NCI-H2196 (cell line): Measurements from ENCODE around the gene SAXO2.
"Not testable (repeated sequence)": the region's sequence is repeated elsewhere in the genome, so short reads cannot be mapped to it uniquely, and the experiment has no call there.

Source experiments
- DNase-seq: peaks from one replicate; lab custom pipeline; 2025; ENCODE audit not compliant: unreplicated experiment; lab: John Stamatoyannopoulos, UW

The SAXO2 gene

DNA sequence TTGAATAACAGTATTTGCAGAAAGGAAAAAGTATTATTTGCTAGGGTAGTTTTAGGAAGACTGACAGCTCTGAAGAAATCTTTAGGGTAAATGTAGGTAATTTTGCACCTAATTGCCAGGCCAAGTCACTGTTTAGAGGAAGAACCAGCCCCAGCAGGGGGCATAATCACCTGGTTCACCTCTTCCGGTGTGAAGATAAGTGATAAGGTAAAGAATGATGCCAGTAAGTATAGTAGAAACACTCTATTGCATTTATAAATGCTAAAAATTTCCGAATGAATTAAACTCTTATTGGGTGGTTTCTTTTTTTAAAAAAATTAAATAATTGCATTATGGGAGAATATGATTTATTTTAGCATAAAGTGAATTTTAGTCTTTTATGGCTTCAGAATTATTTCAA, 21.8 kb downstream of the SAXO2 start:
- not testable (repeated sequence) for DNase-seq

DNA sequence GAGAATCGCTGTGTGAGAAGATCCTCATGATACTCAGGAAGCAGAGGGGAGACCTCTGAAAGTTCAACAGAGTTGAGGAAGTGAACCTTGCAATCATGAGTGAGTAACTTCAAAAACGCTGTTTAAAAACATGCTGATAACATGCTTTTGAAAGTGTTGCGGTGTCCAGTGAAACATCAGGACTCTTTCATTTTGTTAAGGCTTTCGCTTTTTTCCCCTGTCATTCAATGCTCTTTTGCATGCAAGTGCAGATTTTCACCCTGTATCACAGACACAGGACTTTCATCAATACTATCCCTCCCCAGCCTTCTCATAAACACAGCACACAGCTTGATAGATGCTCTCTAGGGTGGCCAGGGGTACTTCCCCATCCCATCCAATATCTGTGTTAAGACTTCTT, 23.9 kb downstream of the SAXO2 start:
- DNase-seq = not testable (repeated sequence)

DNA sequence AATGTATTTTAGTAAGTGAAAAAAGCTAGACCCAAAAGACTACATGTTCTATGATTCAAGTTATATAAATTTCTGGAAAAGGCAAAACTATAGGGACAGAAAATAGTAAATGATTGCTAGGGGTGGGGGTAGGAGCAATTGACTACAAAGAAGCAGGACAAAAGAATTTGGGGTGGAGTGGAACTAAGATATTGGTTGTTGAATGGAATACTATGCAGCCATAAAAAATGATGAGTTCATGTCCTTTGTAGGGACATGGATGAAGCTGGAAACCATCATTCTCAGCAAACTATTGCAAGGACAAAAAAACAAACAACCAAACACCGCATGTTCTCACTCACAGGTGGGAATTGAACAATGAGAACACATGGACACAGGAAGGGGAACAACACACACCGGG, 25.6 kb downstream of the SAXO2 start:
- not testable (repeated sequence) for DNase-seq

DNA sequence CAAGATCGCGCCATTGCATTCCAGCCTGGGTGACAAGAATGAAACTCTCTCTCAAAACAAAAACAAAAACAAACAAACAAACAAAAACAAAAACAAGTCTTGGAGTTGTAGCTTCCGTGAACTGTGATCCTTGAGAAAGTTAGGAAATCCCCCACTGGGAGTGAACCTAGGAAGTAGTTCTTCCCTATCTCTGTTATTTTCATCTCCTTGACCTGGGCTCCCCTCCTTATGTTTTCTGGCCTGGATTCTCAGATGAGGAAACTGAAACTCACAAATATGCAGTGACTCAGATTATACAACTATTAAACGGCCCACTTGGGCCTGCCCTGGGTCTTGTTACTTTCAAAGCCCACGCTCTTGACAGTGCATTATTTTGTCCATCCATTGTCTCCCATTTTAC, 29.7 kb downstream of the SAXO2 start:
- no peak for DNase-seq

- DNase-seq = no peak
Measured at GRCh38 chr15:82294061-82294690, 31.6 kb downstream of the SAXO2 start.

DNA sequence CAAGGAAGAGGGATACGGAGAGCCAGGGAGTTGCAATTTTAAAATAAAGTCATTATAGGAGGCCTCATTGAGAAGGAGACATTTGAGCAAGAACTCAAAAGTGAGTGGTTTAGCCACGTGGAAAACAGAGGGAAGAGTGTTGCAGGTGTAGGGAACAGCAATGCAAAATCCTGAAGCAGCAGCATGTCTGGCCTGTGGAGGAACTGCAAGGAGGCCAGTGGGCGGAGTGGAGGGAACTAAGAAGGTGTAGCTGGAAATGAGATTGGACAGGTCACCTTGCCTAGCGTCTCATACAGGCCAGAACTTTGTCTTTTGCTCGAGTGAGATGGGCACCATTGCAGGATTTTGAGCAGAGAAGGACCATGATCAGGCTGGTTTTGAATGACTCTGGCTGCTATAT, 34.9 kb downstream of the SAXO2 start:
- DNase-seq = no peak

GRCh38 chr15:82298032-82298431, 35.4 kb downstream of the SAXO2 start:
- DNase-seq = no peak

- DNase-seq = no peak
Measured at GRCh38 chr15:82298520-82298919, 35.9 kb downstream of the SAXO2 start.

- DNase-seq = not testable (repeated sequence)
Measured at GRCh38 chr15:82299511-82299914, 36.9 kb downstream of the SAXO2 start.

DNA sequence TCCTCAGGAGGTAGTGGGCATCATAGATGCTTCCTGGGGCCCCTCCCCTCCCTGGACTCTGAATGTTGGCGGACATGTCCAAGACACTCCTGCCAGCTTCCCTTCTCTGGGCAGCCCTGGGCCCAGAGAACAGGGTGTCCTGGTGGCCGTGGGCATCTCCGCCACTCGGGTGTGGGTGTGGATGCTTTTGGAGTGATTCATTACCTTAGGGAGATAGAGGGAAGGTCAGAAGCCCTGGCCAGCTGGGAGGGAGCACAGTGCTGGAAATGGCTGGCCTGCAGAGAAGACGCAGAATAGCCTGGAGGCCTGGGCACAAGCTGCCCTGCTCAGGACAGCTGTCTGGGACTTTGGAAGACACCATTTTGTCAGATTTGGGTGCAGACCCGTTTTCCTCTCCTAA, 37.7 kb downstream of the SAXO2 start:
- not testable (repeated sequence) for DNase-seq

DNA sequence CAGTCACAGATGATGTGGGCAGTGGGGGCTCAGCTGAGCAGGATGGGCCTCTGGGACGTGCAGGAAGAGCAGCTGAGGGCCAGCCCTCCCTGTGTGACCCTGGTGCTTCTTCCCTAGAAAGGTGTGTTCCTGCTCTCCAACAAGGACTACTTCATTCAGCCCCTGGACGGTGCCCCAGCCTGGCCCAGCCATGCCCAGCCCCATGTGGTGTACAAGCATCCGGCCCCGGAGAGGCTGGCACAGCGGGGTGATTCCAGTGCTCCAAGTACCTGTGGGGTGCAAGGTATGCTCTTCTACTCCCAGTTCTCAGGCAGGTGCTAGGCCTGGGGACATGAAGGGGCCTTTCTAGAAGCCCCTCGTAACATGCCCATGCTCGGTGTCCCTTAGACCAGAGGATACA, 38.3 kb downstream of the SAXO2 start:
- no peak for DNase-seq

DNA sequence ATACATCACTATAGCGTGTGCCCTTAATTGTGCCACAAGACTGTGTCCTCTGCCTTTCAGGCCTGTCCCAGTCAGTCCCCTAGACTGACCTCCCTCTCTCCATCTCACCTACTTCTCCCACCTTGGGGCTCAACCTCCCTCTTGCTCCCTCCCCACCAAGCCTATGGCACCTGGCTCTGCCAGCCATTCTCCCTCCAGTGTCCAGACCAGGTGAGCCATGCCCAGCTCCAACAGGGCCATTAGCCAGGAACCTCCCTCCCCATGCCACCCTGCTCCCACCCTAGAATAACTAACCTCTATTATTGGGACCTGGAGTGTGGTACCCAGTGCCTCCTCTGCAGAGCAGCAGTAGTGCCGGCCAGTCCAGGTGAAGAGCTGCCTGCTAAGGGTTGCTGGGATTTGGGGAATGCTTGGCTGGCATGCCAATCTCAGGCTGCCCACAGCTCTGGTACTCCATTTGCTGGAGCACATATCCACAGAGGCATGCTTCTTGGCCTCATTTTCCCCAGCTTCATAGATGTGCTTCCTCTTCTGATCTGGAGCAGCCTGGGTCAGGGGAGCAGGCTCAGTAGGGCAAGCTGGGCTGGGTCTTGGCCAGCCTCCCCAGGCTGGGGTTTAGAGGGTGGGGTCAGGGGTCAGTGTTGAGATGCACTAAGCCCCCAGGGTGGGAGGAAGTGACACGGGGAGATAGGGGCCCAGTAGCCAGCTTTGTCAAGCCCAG, 38.8 kb downstream of the SAXO2 start:
- no peak for DNase-seq

GRCh38 chr15:82303956-82304777, 41.5 kb downstream of the SAXO2 start:
- DNase-seq = no peak

GRCh38 chr15:82304778-82305090, 42.1 kb downstream of the SAXO2 start:
- no peak for DNase-seq

DNA sequence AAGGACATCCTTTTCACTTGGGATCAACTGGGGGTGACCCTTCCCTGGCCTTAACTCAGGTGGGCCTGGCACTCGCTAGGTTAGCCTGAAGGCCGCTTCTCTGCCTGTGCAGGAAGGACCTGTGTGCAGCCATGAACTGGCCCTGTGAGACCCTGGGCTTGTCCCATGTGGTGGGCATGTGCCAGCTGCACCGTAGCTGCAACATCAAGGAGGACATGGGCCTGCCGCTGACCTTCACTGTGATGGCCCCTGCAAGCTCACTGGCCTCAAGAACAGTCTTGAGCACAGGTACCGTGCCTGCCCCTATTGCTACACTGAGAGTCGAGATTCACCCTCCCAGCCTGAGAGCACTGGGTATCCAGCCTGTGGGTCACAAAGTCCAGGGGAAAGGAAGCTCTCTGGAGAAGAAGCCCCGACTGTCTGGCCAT, 43.0 kb downstream of the SAXO2 start:
- DNase-seq = no peak

DNA sequence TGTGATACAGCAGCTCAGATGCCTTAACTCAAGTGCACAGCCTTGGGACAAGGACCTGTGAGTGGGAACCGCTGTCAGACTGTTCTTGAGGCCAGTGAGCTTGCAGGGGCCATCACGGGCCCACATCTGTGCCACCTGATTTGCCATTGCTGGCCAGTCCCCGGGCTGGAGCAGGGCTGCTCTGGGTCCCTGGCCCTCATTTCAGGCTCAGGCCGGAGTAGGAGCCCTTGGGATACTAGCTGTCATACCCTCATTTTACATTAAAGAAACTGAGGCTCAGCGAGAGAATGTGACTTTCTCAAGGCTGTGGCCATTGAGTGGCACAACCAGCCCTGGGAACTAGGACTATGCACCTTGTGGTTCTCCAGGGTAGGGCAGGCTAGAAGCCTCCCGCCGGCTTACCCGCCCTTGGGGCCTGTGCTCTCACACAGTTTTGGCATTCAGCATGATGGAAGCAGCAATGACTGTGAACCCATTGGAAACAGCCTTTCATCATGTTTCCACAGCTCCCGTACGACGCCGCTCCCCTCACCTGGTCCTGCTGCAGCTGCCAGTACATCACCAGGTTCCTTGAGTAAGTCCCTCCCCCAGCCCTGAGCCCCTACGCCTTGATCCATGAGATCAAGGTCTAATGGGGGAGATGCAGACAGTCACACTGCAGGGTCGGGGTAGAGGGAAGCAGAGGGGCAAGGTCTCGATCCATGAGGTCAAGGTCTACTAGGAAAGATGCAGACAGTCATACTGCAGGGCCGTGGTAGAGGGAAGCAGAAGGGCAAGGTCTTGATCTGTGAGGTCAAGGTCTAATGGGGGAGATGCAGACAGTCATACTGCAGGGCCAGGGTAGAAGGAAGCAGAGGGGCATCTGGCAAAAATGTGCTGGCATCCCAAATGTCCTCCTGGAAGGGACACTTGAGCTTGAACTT, 44.4 kb downstream of the SAXO2 start:
- DNase-seq = no peak

GRCh38 chr15:82307714-82308081, 45.1 kb downstream of the SAXO2 start:
- DNase-seq = no peak

DNA sequence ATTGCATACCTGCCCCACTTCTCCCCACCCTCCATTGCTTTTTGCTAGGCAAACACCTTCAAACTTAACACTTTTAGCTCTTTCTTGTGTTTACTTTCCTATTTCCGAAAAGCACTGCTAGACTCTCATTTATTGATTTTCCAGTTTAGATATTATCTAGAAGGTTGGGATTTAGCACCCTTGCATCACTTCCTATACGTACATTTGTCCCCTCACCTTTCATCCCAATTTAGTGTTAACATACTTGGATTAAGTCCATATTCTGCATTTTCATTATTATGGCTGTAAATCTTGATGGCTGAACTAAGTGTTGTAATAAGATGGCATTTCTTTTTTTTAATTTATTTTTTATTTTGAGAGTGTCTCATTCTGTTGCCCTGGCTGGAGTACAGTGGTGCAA, 47.2 kb downstream of the SAXO2 start:
- no peak for DNase-seq

DNA sequence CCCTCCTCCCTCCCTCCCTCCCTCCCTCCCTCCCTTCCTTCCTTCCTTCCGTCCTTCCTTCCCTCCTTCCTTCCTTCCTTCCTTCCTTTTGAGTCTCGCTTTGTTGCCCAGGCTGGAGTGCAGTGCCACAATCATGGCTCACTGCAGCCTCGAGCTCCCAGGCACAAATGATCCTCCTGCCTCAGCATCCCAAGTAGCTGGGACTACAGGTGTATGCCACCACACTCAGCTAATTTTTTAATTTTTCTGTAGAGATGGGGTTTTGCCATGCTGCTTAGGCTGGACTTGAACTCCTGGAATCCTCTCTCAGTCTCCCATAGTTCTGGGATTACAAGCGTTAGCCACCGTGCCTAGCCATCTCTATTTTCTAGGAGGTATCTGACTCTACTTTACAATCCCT, 48.7 kb downstream of the SAXO2 start:
- not testable (repeated sequence) for DNase-seq

DNA sequence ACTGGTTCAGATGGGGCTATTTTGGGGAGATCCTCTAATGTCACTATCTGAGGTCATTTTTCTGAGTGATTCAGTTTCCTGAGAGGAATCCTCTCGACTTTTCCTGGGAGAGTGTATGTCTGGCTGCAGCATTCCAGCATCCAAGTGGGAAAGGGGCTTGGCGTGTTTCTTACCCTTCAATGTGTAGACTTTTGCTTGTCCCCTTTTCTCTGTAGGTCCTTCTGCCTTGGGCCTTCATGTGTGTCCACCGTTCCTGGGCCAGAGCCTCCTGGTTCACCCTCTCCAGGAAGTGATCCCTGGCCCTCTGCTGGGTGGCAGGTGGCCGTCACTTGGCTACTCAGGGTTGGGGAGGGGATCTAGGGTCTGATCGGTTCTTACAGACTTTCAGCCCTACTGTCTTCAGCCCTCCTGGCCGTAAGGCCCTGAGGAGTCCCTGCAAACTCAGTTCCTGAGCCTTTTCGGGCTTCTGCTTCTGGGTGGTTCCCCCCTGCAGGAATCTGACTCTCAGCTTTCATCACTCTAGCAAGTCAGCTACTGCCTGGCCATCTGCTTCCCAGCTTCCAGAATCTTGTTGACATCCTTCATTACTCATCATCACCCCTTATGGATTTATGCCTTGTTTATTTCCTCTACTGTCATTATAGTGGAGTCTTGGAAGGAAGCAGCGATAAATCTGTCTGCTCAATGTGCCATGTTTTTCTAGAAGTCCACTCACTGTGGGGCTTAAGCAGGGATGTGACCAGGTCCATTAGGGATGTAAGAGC, 50.1 kb downstream of the SAXO2 start:
- DNase-seq = no peak
